Kidney epithelial cell (primary cell): Measurements from ENCODE around the gene RSRC1. TPM values are rescaled to one million over a fixed set of nuclear protein-coding genes. Genes with fewer than 3 reads are reported as not detected.

ENCODE experiments used
- DNase-seq: peaks from one replicate; pipeline ENCODE4 v3.0.0-alpha.2; 2010; ENCODE audit warnings: low read depth
- H3K27me3 ChIP-seq: 2 replicates; pipeline ENCODE4 v1.6.0; 2011; ENCODE audit warnings: low read length; ENCODE audit not compliant: control insufficient read depth, insufficient read depth
- H3K36me3 ChIP-seq: 2 replicates; pipeline ENCODE4 v1.5.1; 2011; ENCODE audit warnings: low read length; ENCODE audit not compliant: control insufficient read depth, insufficient read depth
- H3K4me3 ChIP-seq: 2 replicates; pipeline ENCODE4 v1.5.1; 2011; ENCODE audit warnings: low read depth, mild to moderate bottlenecking, control low read depth, low read length
- total RNA-seq: library from RNA; depleted of rRNA; stranded (reverse); fragments of >200 nt; gene quantifications from 2 replicates; pipeline ENCODE4 v1.2.3, GENCODE V29; 2015
- TF ChIP-seq, protein P1 (sequence below): IDR thresholded peaks from 2 replicates; pipeline ENCODE4 v1.5.1; 2011; ENCODE audit warnings: mild to moderate bottlenecking, moderate library complexity, low read length, control low read depth, inconsistent platforms; ENCODE audit not compliant: insufficient read depth, poor library complexity, severe bottlenecking

The RSRC1 gene
- total RNA-seq, 1 donor from 2014 or later = 27.4 TPM

DNA sequence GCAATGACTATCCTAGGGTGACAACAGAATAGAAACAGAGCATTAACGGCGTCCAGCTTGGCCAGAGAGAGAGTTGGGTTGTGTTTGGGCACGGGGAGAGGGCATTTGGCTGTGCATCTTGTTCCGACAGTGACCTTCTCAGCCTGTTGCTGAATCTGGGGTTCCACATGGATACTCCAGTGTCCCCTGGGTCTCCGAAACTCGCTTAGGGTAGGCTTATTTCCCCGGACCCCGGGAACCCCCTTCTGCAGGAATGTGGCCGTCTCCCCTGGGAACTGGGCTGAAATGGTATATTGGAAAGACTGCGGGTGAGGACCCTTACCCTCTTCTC, 11.6 kb upstream of the RSRC1 start:
- no peak overlapping the region for H3K4me3 ChIP-seq
- H3K27me3 ChIP-seq = peaks cover 79% of the 10 kb centered on the region

DNA sequence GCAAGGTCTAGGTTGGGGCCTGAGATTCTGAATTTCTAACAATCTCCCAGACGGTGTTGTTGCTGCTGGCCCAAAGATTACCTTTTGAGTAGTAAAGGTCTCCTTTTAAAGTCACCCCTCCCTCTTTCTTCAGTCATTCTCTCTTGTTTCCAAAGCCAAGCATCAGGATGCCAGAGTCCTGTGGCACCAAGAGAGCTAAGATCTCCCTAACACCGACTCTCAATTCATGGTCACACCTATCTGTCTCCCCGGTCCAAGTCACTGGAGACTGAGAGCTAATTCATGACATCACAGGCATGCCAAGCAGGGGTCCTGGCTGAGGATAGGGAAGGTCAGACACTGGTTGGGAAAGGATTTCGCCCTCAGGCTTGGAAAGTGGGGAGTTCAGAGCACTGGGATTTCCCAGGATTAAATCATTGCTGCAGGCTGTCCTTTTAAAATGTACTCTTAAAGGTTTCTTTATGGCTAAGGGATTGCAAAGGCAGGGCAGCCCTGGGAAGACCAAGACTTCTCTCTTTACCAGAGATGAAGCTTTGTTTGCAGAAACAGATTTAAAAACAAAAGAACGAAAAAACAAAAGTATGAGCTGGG, 11.0 kb upstream of the RSRC1 start:
- TF ChIP-seq, protein P1, sequence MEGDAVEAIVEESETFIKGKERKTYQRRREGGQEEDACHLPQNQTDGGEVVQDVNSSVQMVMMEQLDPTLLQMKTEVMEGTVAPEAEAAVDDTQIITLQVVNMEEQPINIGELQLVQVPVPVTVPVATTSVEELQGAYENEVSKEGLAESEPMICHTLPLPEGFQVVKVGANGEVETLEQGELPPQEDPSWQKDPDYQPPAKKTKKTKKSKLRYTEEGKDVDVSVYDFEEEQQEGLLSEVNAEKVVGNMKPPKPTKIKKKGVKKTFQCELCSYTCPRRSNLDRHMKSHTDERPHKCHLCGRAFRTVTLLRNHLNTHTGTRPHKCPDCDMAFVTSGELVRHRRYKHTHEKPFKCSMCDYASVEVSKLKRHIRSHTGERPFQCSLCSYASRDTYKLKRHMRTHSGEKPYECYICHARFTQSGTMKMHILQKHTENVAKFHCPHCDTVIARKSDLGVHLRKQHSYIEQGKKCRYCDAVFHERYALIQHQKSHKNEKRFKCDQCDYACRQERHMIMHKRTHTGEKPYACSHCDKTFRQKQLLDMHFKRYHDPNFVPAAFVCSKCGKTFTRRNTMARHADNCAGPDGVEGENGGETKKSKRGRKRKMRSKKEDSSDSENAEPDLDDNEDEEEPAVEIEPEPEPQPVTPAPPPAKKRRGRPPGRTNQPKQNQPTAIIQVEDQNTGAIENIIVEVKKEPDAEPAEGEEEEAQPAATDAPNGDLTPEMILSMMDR = no peak
- Histone ChIP-seq H3K36me3 (no peaks in the 10 kb centered on the region), H3K27me3 (peaks cover 82% of the 10 kb centered on the region), H3K4me3 (no peak overlapping the region)
- no peak for DNase-seq

More for the DNA sequence above, 11.6 kb upstream of the RSRC1 start:
- TF ChIP-seq, protein P1 = no peak
- no peak for DNase-seq
- H3K36me3 ChIP-seq = no peaks in the 10 kb centered on the region

DNA sequence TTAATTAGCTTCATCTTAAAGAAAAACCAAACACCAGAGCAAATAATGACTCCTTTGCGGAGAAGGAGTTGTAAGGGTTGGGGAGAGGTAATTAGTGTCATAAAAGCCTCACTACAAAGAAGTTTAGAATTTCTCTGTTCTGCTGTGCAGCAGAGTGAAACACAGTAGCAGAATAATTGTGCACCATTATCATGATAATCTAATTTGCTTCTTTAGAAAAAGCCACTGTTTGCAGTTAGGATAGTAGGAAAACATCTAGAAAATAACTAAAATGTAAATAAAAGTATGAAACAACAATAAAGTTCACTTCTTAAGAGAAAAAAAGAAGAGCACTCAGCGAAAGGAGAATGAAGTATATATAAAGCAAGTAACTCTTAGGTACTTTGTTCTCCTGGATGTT, 9.2 kb upstream of the RSRC1 start:
- Histone ChIP-seq H3K4me3 (no peak overlapping the region), H3K36me3 (no peaks in the 10 kb centered on the region), H3K27me3 (peaks cover 81% of the 10 kb centered on the region)
- DNase-seq = no peak
- TF ChIP-seq, protein P1 = no peak

DNA sequence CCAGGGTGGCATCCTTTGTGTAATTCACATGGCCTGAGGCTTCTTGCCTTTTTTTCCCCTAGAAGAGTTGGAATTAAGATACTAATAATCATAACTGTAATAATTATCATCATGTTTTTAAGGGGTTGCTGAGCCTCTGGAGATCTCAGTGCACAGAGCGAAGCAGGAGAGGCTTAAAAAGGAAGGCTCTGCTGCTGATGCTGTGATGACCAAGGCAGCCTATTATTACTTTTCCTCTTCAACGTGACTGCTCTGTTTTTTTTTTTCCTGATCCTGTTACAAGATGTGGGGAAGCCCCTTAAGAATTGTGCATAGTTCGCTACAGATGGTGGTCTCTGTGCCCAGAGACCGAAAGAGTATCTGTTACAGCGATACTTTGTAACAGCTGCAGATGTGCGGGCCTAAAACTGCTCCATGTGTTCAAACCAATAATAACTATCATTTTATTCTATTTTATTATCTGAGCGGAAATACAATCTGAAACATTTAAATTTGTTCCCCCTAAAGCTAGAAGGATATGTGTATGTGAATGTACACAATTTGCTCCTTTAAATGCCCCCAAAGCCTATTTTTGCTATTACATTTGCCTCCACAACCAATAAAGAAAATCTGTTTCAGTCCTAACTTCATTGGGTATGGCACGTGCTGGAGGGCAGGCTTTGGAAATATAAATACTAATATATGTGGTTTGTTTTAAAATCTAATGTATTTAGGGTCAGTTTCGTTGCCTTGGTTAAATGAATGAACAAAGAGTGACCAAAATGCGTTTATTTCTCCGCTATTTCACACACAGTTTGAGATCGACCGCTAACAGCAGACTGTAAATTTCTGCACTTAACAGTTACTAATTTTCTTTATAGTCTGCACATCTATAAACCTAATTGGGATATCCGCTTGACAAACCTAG, 8.3 kb upstream of the RSRC1 start:
- DNase-seq = no peak
- TF ChIP-seq, protein P1 = no peak
- Histone ChIP-seq H3K27me3 (peaks cover 83% of the 10 kb centered on the region), H3K4me3 (no peak overlapping the region), H3K36me3 (no peaks in the 10 kb centered on the region)

DNA sequence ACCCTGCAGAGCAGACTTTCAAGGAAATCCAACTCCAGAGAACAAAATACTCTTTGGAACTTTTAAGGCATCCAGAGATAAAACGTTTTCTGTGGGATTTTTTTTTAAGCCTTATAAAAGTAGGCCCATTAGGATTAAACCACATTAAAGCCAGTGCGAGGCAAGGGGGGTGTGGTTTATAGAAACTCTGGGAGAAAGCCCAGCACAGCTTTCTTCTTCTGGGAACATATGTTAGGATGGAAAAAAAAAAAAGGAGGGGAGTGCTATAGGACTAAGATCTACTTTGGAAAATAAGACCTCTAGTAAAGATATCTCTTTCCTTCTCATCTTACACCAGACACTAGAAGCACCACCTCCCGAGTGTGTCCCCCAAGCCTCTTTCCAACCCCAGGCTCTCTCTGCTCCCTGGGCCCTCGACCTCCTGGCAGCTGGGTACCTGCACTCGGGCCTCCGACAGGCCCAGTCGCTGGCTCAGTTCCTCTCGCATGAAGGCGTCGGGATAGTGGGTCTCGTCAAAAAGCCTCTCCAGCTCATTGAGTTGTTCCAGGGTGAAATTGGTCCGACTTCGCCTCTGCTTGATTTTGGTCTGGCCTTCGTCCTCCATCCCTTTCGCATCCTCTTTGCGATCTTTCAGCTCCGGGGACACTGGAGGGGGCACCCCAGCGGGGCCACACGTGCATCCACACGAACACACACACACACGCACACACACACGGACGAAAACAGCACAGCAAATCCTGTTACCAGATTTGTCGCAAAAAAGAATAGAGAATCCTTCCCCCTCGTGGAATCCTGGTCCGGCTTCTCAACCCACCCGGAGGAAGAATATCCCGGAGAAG, 7.4 kb upstream of the RSRC1 start:
- TF ChIP-seq, protein P1 = no peak
- Histone ChIP-seq H3K27me3 (peaks cover 89% of the 10 kb centered on the region), H3K36me3 (no peaks in the 10 kb centered on the region), H3K4me3 (no peak overlapping the region)
- DNase-seq = no peak
